Activated naive CD4-positive, alpha-beta T cell treated with anti-CD3 and anti-CD28 coated beads, Interleukin-2, amount 50 U/mL, for 16 hours (primary cell): ENCODE data around the gene CHRNB2.

ENCODE experiments used
- DNase-seq: peaks from one replicate; pipeline ENCODE4 v3.0.0-alpha.2; 2020

CHRNB2 gene

DNA sequence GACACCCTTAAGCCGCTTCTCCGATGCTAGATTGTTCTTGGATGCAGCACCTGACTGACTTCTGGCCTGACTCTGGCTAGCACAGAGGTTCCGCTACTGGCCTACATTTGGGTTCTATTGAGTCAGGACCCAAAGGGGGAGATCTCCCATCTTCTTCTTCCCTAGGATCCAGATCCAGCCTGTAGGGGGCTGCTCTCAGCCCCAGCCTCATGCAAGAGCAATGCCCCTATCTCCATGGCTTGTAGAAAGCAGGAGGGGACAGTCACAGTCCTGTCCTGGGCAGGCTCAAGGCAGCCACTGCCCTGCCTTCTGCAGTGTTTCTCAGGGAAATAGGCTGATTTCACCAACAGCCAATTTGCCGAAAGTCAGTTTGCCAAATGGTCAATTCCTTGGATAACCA, 46.7 kb downstream of the CHRNB2 start:
- no peak for DNase-seq

GRCh38 chr1:154614901-154615300, 47.3 kb downstream of the CHRNB2 start:
- no peak for DNase-seq

GRCh38 chr1:154615411-154615810, 47.8 kb downstream of the CHRNB2 start:
- no peak for DNase-seq

GRCh38 chr1:154616659-154617345, 49.2 kb downstream of the CHRNB2 start:
- DNase-seq: no peak

- DNase-seq: no peak
Measured at GRCh38 chr1:154619181-154619948, 51.8 kb downstream of the CHRNB2 start.

- no peak for DNase-seq
Measured at GRCh38 chr1:154620751-154621150, 53.2 kb downstream of the CHRNB2 start.

GRCh38 chr1:154621875-154622274, 54.3 kb downstream of the CHRNB2 start:
- DNase-seq: no peak

- no peak for DNase-seq
Measured at GRCh38 chr1:154622503-154623039, 55.0 kb downstream of the CHRNB2 start.

GRCh38 chr1:154623358-154623757, 55.8 kb downstream of the CHRNB2 start:
- DNase-seq: no peak

GRCh38 chr1:154624746-154625643, 57.4 kb downstream of the CHRNB2 start:
- no peak for DNase-seq

GRCh38 chr1:154626456-154627256, 59.1 kb downstream of the CHRNB2 start:
- DNase-seq: no peak

DNA sequence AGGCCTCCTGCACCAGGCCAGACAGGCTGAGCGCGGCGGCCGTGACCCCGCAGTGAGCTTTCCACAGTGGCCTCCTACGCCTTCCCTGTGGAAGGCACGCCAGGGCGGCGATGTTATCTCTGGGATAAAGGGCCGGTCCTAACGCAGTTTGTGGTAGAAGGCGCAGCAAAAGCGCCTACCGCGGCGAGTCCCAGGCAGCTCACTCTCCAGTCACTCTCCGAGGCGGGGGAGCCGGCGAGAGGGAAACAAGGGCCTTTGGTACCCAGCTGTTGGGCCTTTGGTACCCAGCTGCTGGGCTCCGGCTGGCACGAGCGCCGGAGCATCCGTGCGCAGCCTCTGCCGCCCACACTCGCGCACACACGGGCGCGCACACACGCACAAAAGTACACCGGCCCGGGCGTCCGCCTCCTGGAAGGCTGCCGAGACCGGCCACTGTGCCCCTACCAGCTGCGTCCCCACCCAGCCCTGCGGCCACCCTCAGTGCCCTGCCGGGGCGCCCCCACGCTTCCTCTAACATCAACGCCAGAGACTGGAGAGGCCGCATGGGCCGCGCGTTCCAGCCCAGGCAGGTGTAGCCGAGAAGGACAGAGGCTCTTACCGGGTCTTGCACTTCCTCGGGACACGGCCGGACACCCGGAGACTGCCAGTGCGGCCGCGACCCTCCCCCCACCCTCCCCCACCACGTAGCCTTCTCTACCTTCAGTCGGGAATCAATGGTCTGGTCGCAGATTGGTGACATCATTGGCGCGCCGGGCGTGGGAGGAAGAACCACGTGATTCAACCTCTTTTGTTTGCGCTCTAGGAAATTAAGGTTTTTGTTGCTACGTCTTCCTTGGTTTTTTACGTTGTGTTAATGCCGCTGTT, 59.9 kb downstream of the CHRNB2 start:
- peak; percentile 92 for DNase-seq

GRCh38 chr1:154628121-154628405, 60.5 kb downstream of the CHRNB2 start:
- DNase-seq: no peak

- no peak for DNase-seq
Measured at GRCh38 chr1:154629061-154629674, 61.6 kb downstream of the CHRNB2 start.
